Hematopoietic multipotent progenitor cell treated with erythropoietin and hydrocortisone succinate and interleukin-3 and kit ligand, for 17 days (in vitro differentiated cells): ENCODE data around the gene OLFML2A.
A peak's percentile ranks its signal among the peaks of the same experiment; 100 is the strongest.

Experiments used
- DNase-seq: peaks from one replicate; pipeline ENCODE4 v3.0.0-alpha.2; 2015; ENCODE audit warnings: low spot score

Gene OLFML2A

DNA sequence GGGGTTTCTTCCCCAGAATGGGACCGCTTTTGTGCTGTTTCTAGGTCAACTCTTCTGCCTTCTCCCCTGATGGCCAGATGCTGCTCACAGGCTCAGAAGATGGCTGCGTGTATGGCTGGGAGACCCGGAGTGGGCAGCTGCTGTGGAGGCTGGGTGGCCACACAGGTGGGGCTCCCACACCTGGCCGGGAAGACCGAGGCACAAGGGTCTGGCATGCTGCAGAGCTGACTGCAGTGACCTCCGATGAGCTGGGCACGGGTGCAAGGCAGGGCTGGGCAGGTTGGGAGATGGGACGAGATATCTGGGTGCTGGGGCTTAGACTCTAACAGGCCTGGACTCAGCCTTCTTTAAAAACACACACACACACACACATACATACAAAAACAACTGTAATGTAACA lies 77.2 kb downstream of the OLFML2A start:
- DNase-seq: no peak

GRCh38 chr9:124854822-124855221 lies 77.9 kb downstream of the OLFML2A start:
- DNase-seq: no peak

- no peak for DNase-seq
Observed at GRCh38 chr9:124855566-124855943, 78.6 kb downstream of the OLFML2A start.

GRCh38 chr9:124855944-124856765 lies 79.2 kb downstream of the OLFML2A start:
- DNase-seq: no peak

DNA sequence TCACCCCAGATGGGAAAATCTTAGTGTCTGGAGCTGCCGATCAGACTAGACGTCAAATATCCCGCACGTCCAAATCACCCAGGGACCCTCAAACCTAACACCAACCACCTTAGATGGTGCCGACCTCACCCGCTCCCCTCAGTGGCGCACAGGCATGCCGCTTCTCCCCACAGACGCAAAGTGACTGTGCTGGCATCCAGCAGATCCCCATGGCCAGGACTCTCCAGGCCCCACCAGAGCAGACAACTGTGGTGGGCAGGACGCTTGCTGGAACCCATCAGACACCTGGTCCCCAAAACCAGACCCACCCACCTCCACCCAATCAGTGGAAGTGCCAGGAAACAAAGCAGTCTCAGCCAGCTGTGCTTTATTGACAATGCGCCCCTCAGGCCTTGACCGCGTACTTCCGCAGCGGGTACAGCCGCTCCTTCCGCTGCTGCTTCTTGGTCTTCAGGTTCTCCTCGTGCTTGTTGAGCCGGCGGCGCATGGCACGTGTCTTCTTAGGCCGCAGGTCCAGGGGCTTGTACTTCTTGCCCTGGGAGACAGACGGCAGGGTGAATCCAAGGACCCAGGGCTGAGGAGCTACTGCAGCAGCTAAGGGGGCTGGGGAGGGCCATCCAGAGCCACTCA lies 80.7 kb downstream of the OLFML2A start:
- no peak for DNase-seq

DNA sequence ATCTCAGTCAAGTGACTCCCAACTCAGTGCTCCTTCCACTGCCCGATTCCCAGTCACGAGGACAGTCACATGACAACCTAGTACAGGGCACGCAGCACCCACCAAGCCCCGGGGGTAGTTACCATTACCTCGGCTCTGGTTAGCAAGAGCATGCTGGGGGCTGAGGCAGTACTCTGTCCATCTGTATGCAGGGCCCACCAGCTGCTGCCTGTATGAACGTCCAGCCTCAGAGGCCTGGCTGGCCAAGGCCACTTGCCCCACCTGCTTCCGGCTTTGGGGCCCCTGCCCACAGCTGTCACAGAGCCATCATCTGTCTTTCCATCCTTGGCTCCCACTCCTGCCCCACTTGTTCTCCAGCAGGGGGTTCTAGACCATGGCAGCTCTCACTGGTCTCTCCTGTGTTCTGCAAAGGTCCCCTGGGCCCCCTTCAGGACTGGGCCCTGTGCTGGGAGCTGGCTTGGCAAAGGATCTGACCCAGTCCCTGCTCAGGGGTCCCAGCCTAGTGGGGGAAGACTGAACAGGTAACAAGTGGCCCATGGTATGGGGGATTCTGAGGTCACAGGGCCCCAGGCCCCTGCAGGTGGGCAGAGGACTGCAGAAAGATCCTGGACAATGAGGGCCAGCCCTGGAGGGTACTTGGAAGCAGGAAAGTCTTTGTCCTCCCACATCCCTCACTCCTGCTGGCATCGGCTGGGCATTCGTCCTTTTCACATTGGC lies 81.6 kb downstream of the OLFML2A start:
- no peak for DNase-seq

GRCh38 chr9:124859803-124860581 lies 83.1 kb downstream of the OLFML2A start:
- DNase-seq: no peak

DNA sequence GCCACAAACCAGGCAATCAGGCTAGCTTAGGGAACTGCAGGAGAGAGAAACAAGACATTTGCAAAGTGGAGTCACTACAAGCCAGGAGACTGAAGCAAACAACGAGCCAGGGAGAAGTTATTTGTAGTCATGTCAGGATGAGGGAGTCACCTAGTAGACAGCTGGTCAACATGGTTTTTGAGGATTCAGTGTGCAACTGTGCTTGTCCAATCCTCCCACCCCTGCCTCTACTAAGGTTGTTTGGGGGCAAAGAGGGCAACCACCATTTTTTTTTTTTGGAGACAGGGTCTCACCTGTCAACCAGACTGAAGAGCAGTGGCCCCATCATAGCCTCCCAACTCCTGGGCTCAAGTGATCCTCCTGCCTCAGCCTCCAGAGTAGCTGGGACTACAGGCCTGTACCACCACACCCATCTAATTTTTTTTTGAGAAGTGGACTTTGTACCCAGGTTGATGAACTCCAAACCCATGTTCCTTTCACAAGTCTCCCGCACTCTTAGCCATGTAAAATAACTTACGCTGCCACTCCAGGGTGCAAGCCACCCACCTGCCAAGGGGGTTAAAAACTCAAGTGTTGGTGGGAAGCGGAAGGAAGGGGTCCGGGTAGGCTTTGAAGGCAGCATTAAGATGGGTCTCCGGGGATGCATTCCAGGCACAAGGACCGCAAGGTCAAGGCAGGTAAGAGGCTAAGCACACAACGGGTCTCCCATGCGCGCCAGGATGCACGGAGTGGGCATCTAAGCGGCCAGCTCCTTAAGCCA lies 83.8 kb downstream of the OLFML2A start:
- DNase-seq: no peak

GRCh38 chr9:124861342-124862229 lies 84.7 kb downstream of the OLFML2A start, which contains the start of the genes ARPC5L and RPL35:
Gene ARPC5L, plus strand, starts transcription at chr9:124862130. Its CDS starts 7,161 bp downstream, at chr9:124869291.
Gene RPL35, minus strand, starts transcription at chr9:124861957. Its CDS starts 45 bp downstream, at chr9:124861912.
- DNase-seq: peak; percentile 93

GRCh38 chr9:124863371-124863871 lies 86.5 kb downstream of the OLFML2A start:
- DNase-seq: peak; percentile 49
